GM10847 (cell line): ENCODE results near the gene THADA.

ENCODE experiments used
- POLR2A ChIP-seq: IDR thresholded peaks from 2 replicates; pipeline ENCODE4 v1.6.1; 2011; ENCODE audit not compliant: insufficient read length; ENCODE audit errors: extremely low read depth

THADA gene

DNA sequence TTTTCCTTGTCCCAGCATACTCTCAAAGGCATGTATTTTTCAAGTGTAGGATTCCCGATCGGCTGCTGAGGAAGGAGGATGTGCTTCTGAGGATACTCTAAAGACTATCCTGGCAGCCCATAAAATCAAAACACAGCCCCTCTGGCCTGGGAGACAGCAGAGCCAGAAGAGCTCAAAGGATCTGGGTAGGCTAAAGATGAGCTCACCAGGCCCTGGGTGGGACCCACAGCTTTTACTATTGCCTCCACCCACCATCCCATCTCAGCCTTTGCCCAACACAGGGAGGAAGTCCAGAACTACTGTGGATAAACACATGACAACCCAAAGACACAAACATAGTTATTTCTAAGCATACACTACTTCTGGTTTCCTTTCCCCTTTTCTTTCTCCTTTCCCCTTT is 290.3 kb downstream of the THADA start:
- no peak for TF ChIP-seq POLR2A

DNA sequence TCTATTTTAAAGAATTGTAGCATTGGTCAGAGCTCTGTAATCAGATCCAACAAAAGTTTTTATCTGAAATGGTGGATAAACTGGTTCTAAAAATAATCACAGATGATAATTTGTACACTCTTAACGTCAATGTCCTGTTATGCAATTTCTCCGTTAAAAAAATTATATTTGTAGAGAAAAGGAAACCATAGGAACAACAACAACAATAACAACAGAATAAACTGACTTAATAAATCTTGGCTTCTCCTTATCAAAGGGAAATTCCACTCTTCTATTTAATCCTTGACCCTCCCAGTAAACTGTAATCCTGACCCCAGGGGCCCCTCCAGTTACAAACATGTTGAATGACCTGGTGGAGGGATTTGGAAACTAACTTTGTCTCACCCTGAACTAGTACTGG is 290.8 kb downstream of the THADA start:
- no peak for TF ChIP-seq POLR2A

DNA sequence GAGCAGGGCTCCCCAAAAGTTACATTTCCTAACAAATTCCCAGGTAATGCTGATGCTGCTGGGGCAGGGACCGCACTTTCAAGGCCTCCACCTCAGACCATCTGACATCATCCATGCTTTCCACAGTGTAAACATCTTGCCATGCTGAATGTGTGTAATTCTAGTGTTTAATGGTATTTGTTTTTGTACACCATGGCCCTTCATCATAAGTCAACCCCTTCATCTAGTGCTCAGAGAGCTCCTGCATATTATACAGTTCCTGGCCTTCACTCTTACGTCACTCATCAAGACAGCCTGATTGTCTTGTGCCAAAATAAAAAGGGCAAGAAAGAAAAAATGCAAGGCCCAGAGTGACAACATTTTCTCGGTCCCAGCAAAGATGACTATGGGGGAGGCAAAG is 291.9 kb downstream of the THADA start:
- TF ChIP-seq POLR2A = no peak

DNA sequence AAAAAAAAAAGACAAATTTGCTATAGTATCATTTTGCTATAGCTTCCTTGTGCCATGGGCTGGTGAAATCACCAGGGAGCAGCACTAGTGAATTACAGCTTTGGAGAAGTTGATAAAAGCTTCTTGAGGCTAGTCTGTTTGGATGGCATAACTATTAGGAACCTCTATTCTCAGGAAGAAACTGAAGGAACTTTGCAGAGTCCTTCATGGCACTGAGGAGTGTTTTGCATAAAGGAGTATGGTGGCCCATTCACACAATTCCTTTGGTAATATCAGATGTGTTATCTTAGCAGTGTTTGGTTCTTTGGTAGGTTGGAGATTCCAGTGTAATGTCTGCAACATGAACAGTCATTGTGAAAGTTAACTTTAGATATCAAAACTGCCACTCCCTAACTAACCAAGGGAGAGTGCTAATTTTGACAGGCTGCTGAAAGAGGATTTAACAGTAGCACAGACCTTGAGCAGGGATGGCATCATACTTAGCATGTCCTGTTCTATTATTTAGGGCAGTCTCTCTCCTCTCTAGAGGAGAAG is 292.8 kb downstream of the THADA start:
- no peak for TF ChIP-seq POLR2A

DNA sequence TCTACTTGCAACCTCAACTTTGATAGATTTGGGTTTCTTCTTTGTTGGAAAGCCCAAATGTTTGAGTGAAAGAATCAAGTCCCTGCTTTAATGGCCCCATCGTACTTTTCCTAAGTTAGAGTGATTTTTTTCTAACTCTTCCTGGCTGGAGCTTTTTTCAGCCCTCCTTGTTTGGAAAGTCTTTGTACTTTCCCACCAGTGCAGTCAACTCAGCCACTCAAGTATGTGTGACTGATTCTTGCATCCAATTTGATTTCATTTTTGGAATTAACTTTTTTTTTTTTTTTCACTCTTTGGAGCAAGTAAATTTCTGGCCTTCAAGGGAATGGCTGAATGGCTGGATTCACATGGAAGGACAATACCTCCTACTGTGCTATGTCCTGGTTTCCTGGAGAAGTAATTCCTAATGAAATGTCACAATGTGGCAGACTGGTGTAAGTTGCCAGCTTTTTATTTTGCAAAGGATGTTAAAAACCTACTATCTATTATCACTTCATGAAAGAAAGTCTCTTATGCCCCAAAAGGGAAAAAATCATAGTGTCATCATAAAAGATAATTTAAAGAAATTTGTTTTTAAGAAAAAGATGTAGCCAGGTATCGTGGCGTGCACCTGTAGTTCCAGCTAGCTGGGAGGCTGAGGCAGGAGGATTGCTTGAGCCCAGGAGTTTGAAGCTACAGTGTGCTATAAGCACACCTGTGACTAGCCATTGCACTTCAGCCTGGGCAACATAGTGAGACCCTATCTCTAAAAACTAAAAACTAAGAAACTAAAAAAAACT is 293.5 kb downstream of the THADA start:
- TF ChIP-seq POLR2A = no peak

DNA sequence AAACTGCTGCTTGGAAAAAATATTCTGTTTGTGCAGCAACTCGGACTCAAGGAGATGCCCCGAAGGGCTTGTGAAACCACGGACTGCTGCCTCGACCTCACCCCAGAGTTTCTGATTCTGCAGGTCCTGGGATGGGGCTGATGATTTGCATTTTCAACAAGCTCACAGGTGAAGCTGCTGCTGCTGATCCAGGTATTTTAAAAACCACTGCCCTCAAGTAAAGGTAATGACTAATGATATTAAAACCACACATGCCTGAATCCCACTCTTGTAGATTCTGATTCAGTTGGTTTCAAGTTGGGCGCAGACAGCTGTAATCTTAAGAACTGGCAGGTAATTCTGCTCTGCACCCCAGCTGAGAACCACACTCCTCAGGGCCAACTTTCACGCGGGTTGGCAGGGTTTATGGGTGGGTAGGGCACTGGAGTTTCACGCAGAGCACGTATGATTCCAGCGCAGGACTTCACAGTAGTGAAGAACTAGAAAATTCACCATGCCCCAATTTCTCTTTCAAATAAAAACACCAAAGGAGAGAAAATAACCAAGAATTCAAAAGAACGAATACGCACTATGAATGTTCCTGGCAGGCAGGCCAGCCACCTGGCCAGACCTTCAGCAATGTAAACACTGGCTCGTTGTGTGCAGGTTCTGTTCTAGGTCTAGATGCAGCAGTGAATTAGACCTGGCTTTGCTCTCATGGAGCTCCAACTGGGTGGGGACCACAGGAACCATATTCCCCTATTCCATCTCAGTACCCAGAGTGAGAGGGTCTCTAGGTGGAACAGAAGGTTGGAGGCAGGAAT is 294.9 kb downstream of the THADA start:
- TF ChIP-seq POLR2A = no peak

DNA sequence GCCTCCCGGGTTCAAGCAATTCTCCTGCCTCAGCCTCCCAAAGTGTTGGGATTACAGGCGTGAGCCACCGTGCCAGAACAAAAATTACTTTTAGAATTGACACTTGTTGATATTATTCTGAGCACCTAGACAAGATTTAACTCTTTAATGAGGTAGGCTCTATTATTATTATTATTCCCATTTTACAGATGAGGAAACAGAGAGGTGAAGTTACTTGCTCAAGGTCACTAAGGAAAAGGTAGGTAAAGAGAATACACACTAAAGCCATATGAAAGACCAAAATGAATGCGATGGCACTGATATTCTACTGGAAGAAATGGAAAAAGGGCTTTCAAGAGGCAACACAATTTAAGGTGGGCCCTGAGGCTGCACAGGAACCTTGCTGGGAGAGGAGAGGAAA is 295.6 kb downstream of the THADA start:
- no peak for TF ChIP-seq POLR2A

DNA sequence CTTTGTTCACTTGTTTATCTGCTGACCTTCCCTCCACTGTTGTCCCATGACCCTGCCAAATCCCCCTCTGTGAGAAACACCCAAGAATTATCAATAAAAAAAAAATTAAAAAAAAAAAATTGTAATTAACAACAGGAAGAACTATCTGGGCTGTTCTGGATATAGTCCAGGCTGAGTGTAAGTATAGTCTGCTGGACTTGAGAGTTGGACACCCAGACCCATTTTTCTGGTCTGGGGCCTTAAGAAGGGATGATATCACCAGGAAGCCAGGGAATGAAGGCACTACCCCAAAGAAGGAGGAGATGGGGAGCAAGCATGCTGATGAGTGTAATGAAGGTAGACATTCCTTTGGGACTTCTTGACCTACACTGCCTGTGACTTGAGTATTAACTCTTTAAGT is 297.3 kb downstream of the THADA start:
- TF ChIP-seq POLR2A = no peak

DNA sequence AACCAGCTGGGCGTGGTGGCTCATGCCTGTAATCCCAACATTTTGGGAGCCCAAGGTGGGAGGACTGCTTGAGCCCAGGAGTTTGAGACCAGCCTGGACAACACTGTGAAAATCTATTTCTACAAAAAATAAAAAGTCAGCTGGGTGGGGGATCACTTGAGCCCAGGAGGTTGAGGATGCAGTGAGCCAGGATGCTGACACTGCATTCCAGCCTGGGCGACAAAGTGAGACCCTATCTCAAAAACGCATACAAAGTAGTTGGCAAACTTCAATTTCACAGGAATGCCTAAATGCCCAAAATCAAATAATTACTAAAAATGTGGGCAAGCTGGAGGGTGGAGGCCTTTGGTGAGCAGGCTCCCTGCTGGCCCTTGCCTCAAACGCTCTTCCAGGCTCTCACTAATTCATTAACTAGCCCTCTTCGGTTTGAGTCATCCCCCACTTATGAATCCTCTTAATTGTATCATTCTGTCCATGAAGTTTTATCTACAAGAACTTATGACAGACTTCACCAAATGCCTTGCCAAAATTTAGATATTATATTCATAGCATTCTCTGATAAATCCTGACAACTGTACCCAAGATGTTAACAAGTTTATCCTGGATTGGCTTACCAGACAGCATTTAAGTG is 300.8 kb downstream of the THADA start:
- no peak for TF ChIP-seq POLR2A

DNA sequence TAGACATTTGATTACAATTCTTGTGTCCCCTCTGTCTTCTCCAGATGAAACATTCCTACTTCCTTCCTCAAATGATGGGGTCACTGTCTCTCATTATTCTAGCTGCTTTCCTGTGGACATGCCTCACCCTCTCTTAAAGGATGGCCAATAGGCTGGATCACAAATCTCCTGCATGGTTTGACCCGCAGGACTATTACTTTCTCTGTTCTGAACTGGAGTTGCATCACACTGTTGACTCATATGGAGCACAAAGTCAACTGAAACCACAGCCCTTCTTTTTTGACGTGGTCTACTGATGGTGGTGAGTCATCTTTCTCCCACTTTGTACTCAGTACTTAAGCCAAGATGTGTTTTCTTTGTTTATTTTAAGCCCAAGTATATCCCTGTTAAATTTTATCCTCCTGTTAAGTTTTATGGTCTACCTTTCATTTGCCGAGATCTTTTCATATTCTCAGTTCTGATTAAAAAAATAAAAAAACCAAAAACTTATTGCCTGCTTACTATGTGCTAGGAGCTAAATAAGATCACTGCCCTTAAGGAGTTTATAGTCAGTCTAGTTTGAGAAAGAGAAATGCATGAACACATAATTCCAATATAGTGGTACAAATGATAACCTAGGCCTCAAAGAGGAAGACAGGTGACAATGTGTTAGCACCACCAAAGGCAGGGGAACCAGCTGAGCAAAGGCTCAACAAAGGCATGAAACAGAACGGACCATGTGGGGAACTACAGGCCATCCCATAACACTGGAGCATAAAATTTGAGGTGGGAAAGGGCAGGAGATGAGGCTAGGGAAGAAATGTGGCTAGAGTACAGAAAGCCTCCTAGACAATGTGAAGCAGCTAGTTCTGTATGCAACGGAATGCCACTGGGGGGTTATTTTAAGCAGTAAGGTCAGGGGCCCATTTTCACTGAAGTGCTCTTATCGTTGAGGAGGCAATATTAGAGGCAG is 301.8 kb downstream of the THADA start:
- no peak for TF ChIP-seq POLR2A

DNA sequence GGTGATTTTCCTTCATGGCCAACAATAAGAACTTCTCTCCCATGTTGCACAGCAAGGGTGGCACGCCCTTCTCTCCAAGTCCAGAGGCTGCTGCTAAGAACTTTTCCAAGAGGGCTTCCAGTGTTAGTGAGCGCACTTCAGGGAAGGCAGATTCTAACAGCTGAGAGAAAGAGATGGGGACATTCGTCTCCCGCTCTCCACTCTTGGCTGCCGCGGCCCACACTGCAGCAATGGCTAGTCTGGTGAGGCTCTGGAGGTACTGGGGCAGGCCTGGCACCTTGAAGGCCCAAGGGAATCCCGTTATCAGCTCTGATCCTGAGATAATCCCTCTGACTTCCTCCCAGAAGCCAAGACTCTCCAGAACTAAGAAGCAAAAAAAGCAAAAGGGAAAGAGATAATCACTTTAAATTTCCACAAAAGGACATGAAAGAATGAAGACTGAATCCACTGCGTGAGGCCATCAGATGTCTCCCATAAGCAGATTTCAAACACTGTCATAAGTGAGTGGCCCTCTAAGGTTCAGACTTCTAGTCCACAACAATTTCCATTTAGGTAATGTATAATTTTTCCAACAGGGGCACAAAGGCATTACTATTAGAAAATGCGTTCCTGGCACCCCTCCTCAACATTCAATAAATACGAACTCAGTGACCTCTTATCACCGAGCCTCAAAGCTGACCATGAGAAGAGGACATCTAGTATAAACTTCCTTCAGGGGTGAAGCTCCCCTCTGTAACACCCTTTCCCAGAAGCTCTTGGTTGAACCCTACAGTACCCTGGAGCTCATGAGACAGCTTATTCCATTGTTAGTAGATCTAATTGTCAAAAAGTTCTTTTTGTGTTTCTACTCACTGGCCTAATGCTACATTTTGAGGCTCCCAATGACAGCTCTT is 302.7 kb downstream of the THADA start:
- no peak for TF ChIP-seq POLR2A

DNA sequence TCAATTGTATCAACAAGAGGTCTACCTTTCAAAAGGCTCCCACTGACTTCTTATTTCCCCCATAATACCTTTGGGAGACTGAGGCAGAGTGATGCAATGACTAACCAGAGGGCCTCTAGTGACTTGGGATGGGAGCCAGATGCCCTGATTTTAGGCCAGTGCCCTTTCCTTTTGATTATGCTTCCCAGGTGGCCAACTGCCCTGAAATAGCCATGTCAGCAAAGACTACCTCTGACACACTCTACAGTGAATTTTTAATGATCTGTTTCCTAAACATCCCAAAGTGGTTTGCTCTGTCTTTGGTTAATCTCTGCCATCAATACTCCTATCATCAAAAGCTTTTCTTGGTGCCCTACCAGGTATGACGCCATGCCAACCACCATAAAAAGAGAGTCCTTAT is 303.5 kb downstream of the THADA start:
- TF ChIP-seq POLR2A = no peak

DNA sequence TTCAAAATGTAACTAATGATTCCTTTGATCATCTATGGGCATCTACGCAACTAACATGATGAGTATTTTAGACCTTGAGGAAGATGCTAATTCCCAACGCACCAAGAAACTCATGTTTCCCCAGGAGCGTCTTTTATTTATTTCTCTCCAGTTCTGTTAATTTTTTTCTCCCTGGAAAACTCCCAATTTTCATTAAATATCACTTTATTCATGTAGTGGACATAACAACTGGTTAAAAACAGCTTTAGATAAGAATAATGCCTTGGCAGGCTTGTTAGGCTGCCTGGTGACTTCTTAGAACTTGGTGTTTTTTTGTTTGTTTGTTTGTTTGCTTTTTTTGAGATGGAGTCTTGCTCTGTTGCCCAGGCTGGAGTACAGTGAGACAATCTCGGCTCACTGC is 306.5 kb downstream of the THADA start:
- no peak for TF ChIP-seq POLR2A
